ENCODE results near the gene BANF1. TPM values are rescaled to one million over a fixed set of nuclear protein-coding genes. Genes with fewer than 3 reads are reported as not detected.

The BANF1 gene
- polyA plus RNA-seq, 1 donor, result 120 TPM

GRCh38 chr11:65964906-65965305, 37.4 kb upstream of the BANF1 start:
- no peak overlapping the region for H3K27ac ChIP-seq (ENCODE audit: low read length)

GRCh38 chr11:65965986-65966762, 36.1 kb upstream of the BANF1 start:
- Histone ChIP-seq H3K4me1 (ENCODE audit: control insufficient read depth, insufficient read depth, low read length) (peaks cover 10% of the 10 kb centered on the region), H3K36me3 (ENCODE audit: control insufficient read depth, insufficient read depth, low read length) (peaks cover 69% of the 10 kb centered on the region), H3K27me3 (ENCODE audit: control insufficient read depth, insufficient read depth, low read length) (no peaks in the 10 kb centered on the region), H3K4me3 (ENCODE audit: low read length) (no peak overlapping the region), H3K27ac (ENCODE audit: low read length) (no peak overlapping the region), H3K9me3 (ENCODE audit: control insufficient read depth, low read depth, low read length) (no peaks in the 10 kb centered on the region)
- DNase-seq, result no peak
- WGBS (ENCODE audit: insufficient coverage, low lambda C conversion rate), result no CpG with 5 or more reads among the region's 36 CpGs

More at GRCh38 chr11:65964906-65965305, 37.4 kb upstream of the BANF1 start:
- no peak for DNase-seq
- H3K9me3 ChIP-seq (ENCODE audit: control insufficient read depth, low read depth, low read length), result no peaks in the 10 kb centered on the region
- no peaks in the 10 kb centered on the region for H3K27me3 ChIP-seq (ENCODE audit: control insufficient read depth, insufficient read depth, low read length)
- peaks cover 62% of the 10 kb centered on the region for H3K36me3 ChIP-seq (ENCODE audit: control insufficient read depth, insufficient read depth, low read length)
- peaks cover 10% of the 10 kb centered on the region for H3K4me1 ChIP-seq (ENCODE audit: control insufficient read depth, insufficient read depth, low read length)
- no CpG with 5 or more reads among the region's 10 CpGs for WGBS (ENCODE audit: insufficient coverage, low lambda C conversion rate)
- H3K4me3 ChIP-seq (ENCODE audit: low read length), result no peak overlapping the region

- WGBS (ENCODE audit: insufficient coverage, low lambda C conversion rate), result 80% methylated on average over 2 of the region's 30 CpGs
- H3K27me3 ChIP-seq (ENCODE audit: control insufficient read depth, insufficient read depth, low read length), result no peaks in the 10 kb centered on the region
- DNase-seq, result no peak
- no peak overlapping the region for H3K4me3 ChIP-seq (ENCODE audit: low read length)
- peaks cover 70% of the 10 kb centered on the region for H3K36me3 ChIP-seq (ENCODE audit: control insufficient read depth, insufficient read depth, low read length)
- no peak overlapping the region for H3K27ac ChIP-seq (ENCODE audit: low read length)
- peaks cover 8% of the 10 kb centered on the region for H3K4me1 ChIP-seq (ENCODE audit: control insufficient read depth, insufficient read depth, low read length)
- H3K9me3 ChIP-seq (ENCODE audit: control insufficient read depth, low read depth, low read length), result no peaks in the 10 kb centered on the region
Observed at GRCh38 chr11:65967329-65967934, 34.9 kb upstream of the BANF1 start.

GRCh38 chr11:65968600-65969482, 33.5 kb upstream of the BANF1 start:
- no peak for DNase-seq
- Histone ChIP-seq H3K27ac (ENCODE audit: low read length) (no peak overlapping the region), H3K36me3 (ENCODE audit: control insufficient read depth, insufficient read depth, low read length) (peaks cover 72% of the 10 kb centered on the region), H3K4me3 (ENCODE audit: low read length) (no peak overlapping the region), H3K9me3 (ENCODE audit: control insufficient read depth, low read depth, low read length) (no peaks in the 10 kb centered on the region), H3K4me1 (ENCODE audit: control insufficient read depth, insufficient read depth, low read length) (no peaks in the 10 kb centered on the region), H3K27me3 (ENCODE audit: control insufficient read depth, insufficient read depth, low read length) (no peaks in the 10 kb centered on the region)
- 100% methylated on average over 1 of the region's 15 CpGs for WGBS (ENCODE audit: insufficient coverage, low lambda C conversion rate)

GRCh38 chr11:65972116-65972515, 30.2 kb upstream of the BANF1 start:
- Histone ChIP-seq H3K36me3 (ENCODE audit: control insufficient read depth, insufficient read depth, low read length) (peaks cover 55% of the 10 kb centered on the region), H3K27ac (ENCODE audit: low read length) (no peak overlapping the region), H3K4me1 (ENCODE audit: control insufficient read depth, insufficient read depth, low read length) (no peaks in the 10 kb centered on the region), H3K4me3 (ENCODE audit: low read length) (no peak overlapping the region), H3K27me3 (ENCODE audit: control insufficient read depth, insufficient read depth, low read length) (no peaks in the 10 kb centered on the region), H3K9me3 (ENCODE audit: control insufficient read depth, low read depth, low read length) (no peaks in the 10 kb centered on the region)
- DNase-seq, result no peak
- WGBS (ENCODE audit: insufficient coverage, low lambda C conversion rate), result no CpG with 5 or more reads among the region's 8 CpGs

- H3K36me3 ChIP-seq (ENCODE audit: control insufficient read depth, insufficient read depth, low read length), result peaks cover 53% of the 10 kb centered on the region
- WGBS (ENCODE audit: insufficient coverage, low lambda C conversion rate), result no CpG with 5 or more reads among the region's 13 CpGs
Observed at GRCh38 chr11:65973439-65974110, 28.7 kb upstream of the BANF1 start.

GRCh38 chr11:65975771-65976170, 26.5 kb upstream of the BANF1 start:
- no CpG with 5 or more reads among the region's 9 CpGs for WGBS (ENCODE audit: insufficient coverage, low lambda C conversion rate)
- DNase-seq, result no peak
- Histone ChIP-seq H3K4me3 (ENCODE audit: low read length) (no peak overlapping the region), H3K9me3 (ENCODE audit: control insufficient read depth, low read depth, low read length) (no peaks in the 10 kb centered on the region), H3K27me3 (ENCODE audit: control insufficient read depth, insufficient read depth, low read length) (no peaks in the 10 kb centered on the region), H3K4me1 (ENCODE audit: control insufficient read depth, insufficient read depth, low read length) (no peaks in the 10 kb centered on the region), H3K27ac (ENCODE audit: low read length) (no peak overlapping the region), H3K36me3 (ENCODE audit: control insufficient read depth, insufficient read depth, low read length) (peaks cover 42% of the 10 kb centered on the region)

More at GRCh38 chr11:65973439-65974110, 28.7 kb upstream of the BANF1 start:
- Histone ChIP-seq H3K27me3 (ENCODE audit: control insufficient read depth, insufficient read depth, low read length) (no peaks in the 10 kb centered on the region), H3K9me3 (ENCODE audit: control insufficient read depth, low read depth, low read length) (no peaks in the 10 kb centered on the region), H3K4me3 (ENCODE audit: low read length) (no peak overlapping the region), H3K27ac (ENCODE audit: low read length) (no peak overlapping the region), H3K4me1 (ENCODE audit: control insufficient read depth, insufficient read depth, low read length) (no peaks in the 10 kb centered on the region)
- no peak for DNase-seq

- no peaks in the 10 kb centered on the region for H3K27me3 ChIP-seq (ENCODE audit: control insufficient read depth, insufficient read depth, low read length)
- WGBS (ENCODE audit: insufficient coverage, low lambda C conversion rate), result no CpG with 5 or more reads among the region's 43 CpGs
- H3K4me1 ChIP-seq (ENCODE audit: control insufficient read depth, insufficient read depth, low read length), result no peaks in the 10 kb centered on the region
- DNase-seq, result no peak
- H3K36me3 ChIP-seq (ENCODE audit: control insufficient read depth, insufficient read depth, low read length), result peaks cover 42% of the 10 kb centered on the region
- no peak overlapping the region for H3K27ac ChIP-seq (ENCODE audit: low read length)
- H3K9me3 ChIP-seq (ENCODE audit: control insufficient read depth, low read depth, low read length), result no peaks in the 10 kb centered on the region
- H3K4me3 ChIP-seq (ENCODE audit: low read length), result no peak overlapping the region
Observed at GRCh38 chr11:65976216-65977176, 25.8 kb upstream of the BANF1 start.

- WGBS (ENCODE audit: insufficient coverage, low lambda C conversion rate), result 96% methylated on average over 5 of the region's 29 CpGs
- Histone ChIP-seq H3K4me1 (ENCODE audit: control insufficient read depth, insufficient read depth, low read length) (no peaks in the 10 kb centered on the region), H3K4me3 (ENCODE audit: low read length) (no peak overlapping the region), H3K36me3 (ENCODE audit: control insufficient read depth, insufficient read depth, low read length) (peaks cover 40% of the 10 kb centered on the region), H3K27me3 (ENCODE audit: control insufficient read depth, insufficient read depth, low read length) (no peaks in the 10 kb centered on the region), H3K27ac (ENCODE audit: low read length) (no peak overlapping the region), H3K9me3 (ENCODE audit: control insufficient read depth, low read depth, low read length) (no peaks in the 10 kb centered on the region)
- DNase-seq, result no peak
Observed at GRCh38 chr11:65977621-65978390, 24.5 kb upstream of the BANF1 start.

Data from large intestine (tissue), 3 donors.